ENCODE measurements around the gene TRAPPC14. TPM values are rescaled to one million over a fixed set of nuclear protein-coding genes. Genes with fewer than 3 reads are reported as not detected.
A peak's percentile ranks its signal among the peaks of the same experiment; 100 is the strongest.
"Not testable (repeated sequence)": the region's sequence is repeated elsewhere in the genome, so short reads cannot be mapped to it uniquely, and the experiment has no call there.

TRAPPC14 gene
- total RNA-seq, 1 experiment from 2014 or later: 8.1 TPM

- no peak for DNase-seq (ENCODE audit: low read depth)
Measured at GRCh38 chr7:100153708-100154535, 4.6 kb downstream of the TRAPPC14 start.

- DNase-seq (ENCODE audit: low read depth): no peak
Measured at GRCh38 chr7:100152937-100153666, 5.4 kb downstream of the TRAPPC14 start.

GRCh38 chr7:100152404-100152803 is 6.1 kb downstream of the TRAPPC14 start:
- no peak for DNase-seq (ENCODE audit: low read depth)

GRCh38 chr7:100148559-100149328 is 9.8 kb downstream of the TRAPPC14 start, which contains the start of gene LAMTOR4:
TSS of gene LAMTOR4 (plus strand) at chr7:100148918. CDS start at chr7:100148973, 55 bp downstream.
- DNase-seq (ENCODE audit: low read depth): peak; percentile 99

GRCh38 chr7:100148225-100148558 is 10.3 kb downstream of the TRAPPC14 start:
- DNase-seq (ENCODE audit: low read depth): no peak

GRCh38 chr7:100147278-100147677 is 11.2 kb downstream of the TRAPPC14 start:
- DNase-seq (ENCODE audit: low read depth): no peak

- not testable (repeated sequence) for DNase-seq (ENCODE audit: low read depth)
Measured at GRCh38 chr7:100146350-100146749, 12.2 kb downstream of the TRAPPC14 start.

GRCh38 chr7:100142461-100142860 is 16.1 kb downstream of the TRAPPC14 start:
- DNase-seq (ENCODE audit: low read depth): no peak

GRCh38 chr7:100141555-100141949 is 17.0 kb downstream of the TRAPPC14 start:
- DNase-seq (ENCODE audit: low read depth): no peak

GRCh38 chr7:100137851-100138760 is 20.4 kb downstream of the TRAPPC14 start:
- DNase-seq (ENCODE audit: low read depth): no peak

GRCh38 chr7:100132697-100133151 is 25.8 kb downstream of the TRAPPC14 start:
- DNase-seq (ENCODE audit: low read depth): peak; percentile 67

- DNase-seq (ENCODE audit: low read depth): no peak
Measured at GRCh38 chr7:100132126-100132525, 26.4 kb downstream of the TRAPPC14 start.

- DNase-seq (ENCODE audit: low read depth): peak; percentile 51
Measured at GRCh38 chr7:100130608-100131453, 27.7 kb downstream of the TRAPPC14 start.

GRCh38 chr7:100130220-100130607 is 28.3 kb downstream of the TRAPPC14 start:
- DNase-seq (ENCODE audit: low read depth): not testable (repeated sequence)

GRCh38 chr7:100128637-100128963 is 29.9 kb downstream of the TRAPPC14 start:
- no peak for DNase-seq (ENCODE audit: low read depth)

GRCh38 chr7:100127866-100128636 is 30.5 kb downstream of the TRAPPC14 start:
- DNase-seq (ENCODE audit: low read depth): no peak

- DNase-seq (ENCODE audit: low read depth): peak; percentile 91
Measured at GRCh38 chr7:100126931-100127865, 31.3 kb downstream of the TRAPPC14 start, which contains the start of gene MBLAC1. TSS of gene MBLAC1 (plus strand) at chr7:100126967. CDS start at chr7:100127396, 429 bp downstream.

All from RPMI7951 (cell line).